Heart right ventricle (tissue), 16 donors: Measurements from ENCODE around the gene MARVELD2. TPM values are rescaled to one million over a fixed set of nuclear protein-coding genes. Genes with fewer than 3 reads are reported as not detected.
"Not testable (repeated sequence)": the region's sequence is repeated elsewhere in the genome, so short reads cannot be mapped to it uniquely, and the experiment has no call there.

Source experiments
- ATAC-seq, 8 donors: fragments of 200-7000 bp; cut with Tn5 transposase; one replicate each; pipeline ENCODE4 v1.9.1; 2020; ENCODE audit warnings: mild to moderate bottlenecking in 8 of 8, moderate library complexity in 8 of 8, moderate number of reproducible peaks in 1 of 8
- DNase-seq, 2 donors: peaks; one replicate each; pipeline ENCODE4 v3.0.0-alpha.2; 2020
- H3K27ac ChIP-seq, 10 donors: fragments of 200-600 bp; sonication (generic) in 2 of 10; one replicate each; pipeline versions ENCODE4 v1.5.0 to v1.8.0; 2020 to 2022; ENCODE audit warnings: mild to moderate bottlenecking in 3 of 10
- H3K27me3 ChIP-seq, 7 donors: fragments of 200-600 bp; one replicate each; pipeline ENCODE4 v1.8.0; 2021 to 2022; ENCODE audit warnings: mild to moderate bottlenecking in 2 of 7
- H3K36me3 ChIP-seq, 9 donors: fragments of 200-600 bp; sonication (generic) in 1 of 9; one replicate each; pipeline versions ENCODE4 v1.5.0 to v1.8.0; 2020 to 2022; ENCODE audit warnings: mild to moderate bottlenecking in 2 of 9
- H3K4me1 ChIP-seq, 9 donors: fragments of 200-600 bp; sonication (generic) in 1 of 9; one replicate each; pipeline versions ENCODE4 v1.5.0 to v1.8.0; 2020 to 2022; ENCODE audit warnings: mild to moderate bottlenecking in 4 of 9
- H3K4me3 ChIP-seq, 10 donors: fragments of 200-600 bp; sonication (generic) in 2 of 10; one replicate each; pipeline versions ENCODE4 v1.5.0 to v1.8.0; 2020 to 2022; ENCODE audit warnings: mild to moderate bottlenecking in 7 of 10, moderate library complexity in 2 of 10
- H3K9me3 ChIP-seq, 11 donors: fragments of 200-600 bp in 10 of 11; sonication (generic) in 2 of 11; one replicate each; pipeline versions ENCODE4 v1.5.0 to v1.8.0; 2013 to 2022; ENCODE audit warnings: mild to moderate bottlenecking in 2 of 11, control low read depth in 1 of 11, moderate library complexity in 1 of 11
- CTCF ChIP-seq, 9 donors: fragments of 200-600 bp; sonication (generic) in 2 of 9; IDR thresholded peaks; one replicate each; pipeline versions ENCODE4 v1.5.0 to v1.8.0; 2021 to 2022; ENCODE audit warnings: antibody characterized with exemption in 9 of 9, mild to moderate bottlenecking in 5 of 9, moderate library complexity in 1 of 9
- WGBS, 2 donors: extraction: QIAGEN DNeasy Blood & Tissue Kit; methylation state at CpG; one replicate each; pipeline ENCODE4 v1.1.7; 2013; ENCODE audit warnings: inconsistent platforms in 1 of 2; 5-methylcytosine and 5-hydroxymethylcytosine counted together
- intact Hi-C, 10 donors: fragments of 100-400 bp; cut with DNase I; formaldehyde crosslinking; loops; one replicate each; pipeline versions ENCODE4 v1.11.1 to v1.14.2; 2022
- polyA plus RNA-seq, 2 donors: library from polyadenylated mRNA; stranded (reverse); fragments of 200-250 nt; gene quantifications; one replicate each; pipeline ENCODE4 v1.2.3, GENCODE V29; 2013
- total RNA-seq, 10 donors: library from RNA; stranded (reverse); fragmentation: NEBNext Ultra II Directional in 3 of 10; extraction: Animal tissue kit (Norgen Biotek cat#: 25700) in 3 of 10; gene quantifications; one replicate each; pipeline versions ENCODE4 v1.2.1 to v1.2.4, GENCODE V29; 2021 to 2023
- donor health status: Arrhythmogenic right ventricular cardiomyopathy.
- donor health status: ischemic (EF 13 %, LVEDD 7.1; RV severe dilation, severe dysfunction).
- donor health status: healthy with polysubstance abuse.
- donor health status: DM: no; HTN: yes; CAD: no.
- donor health status: DM: no; HTN: no; CAD: no.
- donor health status: ischemic (EF 25% LVEDD 6.9; RV normal size, moderate dysfunction).
- donor health status: ischemic (EF 25% LVEDD 5.7; RV mildly dilated, moderate dysfunction).
- donor health status: healthy.
- donor health status: DM: yes; HTN: yes; CAD: no.
- donor health status: Ischemic cardiomyopathy.
- donor health status: ischemic (EF 35%, LVEDD 5.7; RV mildly dilated, moderate dysfunction).
- donor health status: nonischemic (EF 11% LVEDD 7.7; RV severe dilation, severe dysfunction).
- donor health status: DM: yes; HTN: yes; CAD: no.
- donor health status: PGD.
- donor health status: ischemic (EF 29% LVEDD 5.4; RV normal size, mild dysfunction).
- donor health status: nonischemic (EF 23%, LVEDD 6.1; RV moderate dilation, normal function).

The MARVELD2 gene
- total and polyA plus RNA-seq, 12 donors, result 0.22 to 2.1 (median 1.2) TPM

GRCh38 chr5:69432412-69433206, 17.7 kb downstream of the MARVELD2 start:
- Histone ChIP-seq H3K27ac (no peak overlapping the region), H3K9me3 (no peaks in the 10 kb centered on the region), H3K27me3 (no peaks in the 10 kb centered on the region), H3K36me3 (no peaks in the 10 kb centered on the region), H3K4me3 (no peak overlapping the region), H3K4me1 (no peaks in the 10 kb centered on the region)
- ATAC-seq (no peak), DNase-seq (no peak)
- TF ChIP-seq CTCF (IDR thresholded peaks at IDR 0.05), result no peak
- intact Hi-C loops, result no loop called here
- 86 to 90% methylated on average over 8 of the region's 8 CpGs for WGBS, 2 donors

GRCh38 chr5:69435276-69435884, 20.5 kb downstream of the MARVELD2 start:
- H3K4me1 ChIP-seq, ATAC-seq, H3K36me3 ChIP-seq, H3K27ac ChIP-seq, H3K9me3 ChIP-seq, H3K4me3 ChIP-seq, intact Hi-C loops, H3K27me3 ChIP-seq, DNase-seq: not testable (repeated sequence)
- WGBS, 2 donors, result 89 to 97% methylated on average over 5 of the region's 5 CpGs

GRCh38 chr5:69444127-69444754, 29.3 kb downstream of the MARVELD2 start:
- Histone ChIP-seq H3K4me3 (no peak overlapping the region), H3K36me3 (no peaks in the 10 kb centered on the region), H3K9me3 (no peaks in the 10 kb centered on the region), H3K27ac (no peak overlapping the region), H3K27me3 (no peaks in the 10 kb centered on the region), H3K4me1 (no peaks in the 10 kb centered on the region)
- 93 to 95% methylated on average over 7 of the region's 7 CpGs for WGBS, 2 donors
- ATAC-seq (no peak), DNase-seq (no peak)
- intact Hi-C loops, result no loop called here
- no peak for TF ChIP-seq CTCF (IDR thresholded peaks at IDR 0.05)

GRCh38 chr5:69449511-69449910, 34.6 kb downstream of the MARVELD2 start:
- 88 to 91% methylated on average over 8 of the region's 8 CpGs for WGBS, 2 donors
- TF ChIP-seq CTCF (IDR thresholded peaks at IDR 0.05), result no peak
- H3K36me3 ChIP-seq, result no peaks in the 10 kb centered on the region
- no peaks in the 10 kb centered on the region for H3K9me3 ChIP-seq
- DNase-seq (no peak), ATAC-seq (no peak)
- H3K4me1 ChIP-seq, result no peaks in the 10 kb centered on the region
- intact Hi-C loops, result no loop called here
- no peak overlapping the region for H3K4me3 ChIP-seq
- H3K27me3 ChIP-seq, result peaks cover 0 to 2% (median 0%) of the 10 kb centered on the region in 7 donors
- H3K27ac ChIP-seq, result no peak overlapping the region
